ENCODE measurements around the gene OLA1.

OLA1 gene

GRCh38 chr2:174076975-174077374, 171.4 kb downstream of the OLA1 start:
- H3K9ac ChIP-seq (ENCODE audit: low read length): no peak overlapping the region
- H3K9me2 ChIP-seq (replicated peaks; ENCODE audit: insufficient read depth, low read length): no peaks in the 10 kb centered on the region
- H3K27ac ChIP-seq (ENCODE audit: low read depth, low read length): no peak overlapping the region

DNA sequence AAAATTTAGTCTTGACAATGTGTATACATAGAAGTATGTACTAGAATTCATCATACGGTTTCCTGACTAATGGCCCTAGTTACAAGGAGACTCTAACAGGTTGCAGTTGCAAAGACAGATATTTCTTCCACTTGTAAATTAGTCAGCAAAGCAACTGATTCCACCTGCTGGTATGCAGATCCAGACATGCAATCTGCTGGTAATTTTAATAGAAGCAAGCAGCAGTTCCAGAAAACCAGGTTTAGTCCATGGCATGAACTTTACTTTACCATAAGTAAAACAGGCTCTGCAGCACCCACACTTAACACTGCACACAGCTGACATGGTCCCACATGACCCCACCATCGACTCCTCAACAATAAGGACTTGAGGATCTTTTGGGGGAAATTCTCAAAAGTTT, 172.3 kb downstream of the OLA1 start:
- no peak overlapping the region for H3K9ac ChIP-seq (ENCODE audit: low read length)
- no peak overlapping the region for H3K27ac ChIP-seq (ENCODE audit: low read depth, low read length)
- 0 out of 2 replicates have a peak, but pooled peaks cover 7% of the 10 kb centered on the region for H3F3A ChIP-seq (ENCODE audit: insufficient read depth)
- no peaks in the 10 kb centered on the region for H3K9me3 ChIP-seq (ENCODE audit: insufficient read depth, low read length)
- no peaks in the 10 kb centered on the region for H3K79me2 ChIP-seq (ENCODE audit: insufficient read depth, low read length)
- no peak for TF ChIP-seq EZH2phosphoT487 (conservative IDR thresholded peaks at IDR 0.05; ENCODE audit: low read length)
- no peaks in the 10 kb centered on the region for H3K27me3 ChIP-seq (ENCODE audit: low read length)
- H3K4me2 ChIP-seq (ENCODE audit: low read depth, low read length, poor library complexity, severe bottlenecking): no peak overlapping the region
- H3K9me2 ChIP-seq (replicated peaks; ENCODE audit: insufficient read depth, low read length): no peaks in the 10 kb centered on the region
- no peak overlapping the region for H3K4me3 ChIP-seq (ENCODE audit: insufficient read depth, low read length, poor library complexity, severe bottlenecking)
- 0 out of 2 replicates have a peak, but pooled peaks cover 4% of the 10 kb centered on the region for H4K20me1 ChIP-seq (ENCODE audit: low read depth, low read length)
- H2AFZ ChIP-seq (ENCODE audit: low read depth, low read length, severe bottlenecking): no peak overlapping the region
- H3K36me3 ChIP-seq (ENCODE audit: low read length): peaks cover 8% of the 10 kb centered on the region; the same call in 1 of the 2 replicates

More at GRCh38 chr2:174076975-174077374, 171.4 kb downstream of the OLA1 start:
- no peaks in the 10 kb centered on the region for H3K9me3 ChIP-seq (ENCODE audit: insufficient read depth, low read length)
- H3K36me3 ChIP-seq (ENCODE audit: low read length): peaks cover 8% of the 10 kb centered on the region; the same call in 1 of the 2 replicates
- H3K4me3 ChIP-seq (ENCODE audit: insufficient read depth, low read length, poor library complexity, severe bottlenecking): no peak overlapping the region
- TF ChIP-seq CTCF (IDR thresholded peaks at IDR 0.05; ENCODE audit: insufficient read depth, low read length, poor library complexity, severe bottlenecking): no peak
- TF ChIP-seq EZH2phosphoT487 (conservative IDR thresholded peaks at IDR 0.05; ENCODE audit: low read length): no peak
- H4K20me1 ChIP-seq (ENCODE audit: low read depth, low read length): 0 out of 2 replicates have a peak, but pooled peaks cover 4% of the 10 kb centered on the region
- H3K4me2 ChIP-seq (ENCODE audit: low read depth, low read length, poor library complexity, severe bottlenecking): no peak overlapping the region
- H3K79me2 ChIP-seq (ENCODE audit: insufficient read depth, low read length): no peaks in the 10 kb centered on the region
- 0 out of 2 replicates have a peak, but pooled peaks cover 7% of the 10 kb centered on the region for H3F3A ChIP-seq (ENCODE audit: insufficient read depth)
- H3K27me3 ChIP-seq (ENCODE audit: low read length): no peaks in the 10 kb centered on the region
- H2AFZ ChIP-seq (ENCODE audit: low read depth, low read length, severe bottlenecking): no peak overlapping the region

- H3K27ac ChIP-seq (ENCODE audit: low read depth, low read length): no peak overlapping the region
- H3K27me3 ChIP-seq (ENCODE audit: low read length): no peaks in the 10 kb centered on the region
- no peaks in the 10 kb centered on the region for H3K9me2 ChIP-seq (replicated peaks; ENCODE audit: insufficient read depth, low read length)
- H3K36me3 ChIP-seq (ENCODE audit: low read length): peaks cover 8% of the 10 kb centered on the region; the same call in 1 of the 2 replicates
- no peak overlapping the region for H3K4me2 ChIP-seq (ENCODE audit: low read depth, low read length, poor library complexity, severe bottlenecking)
- TF ChIP-seq EZH2phosphoT487 (conservative IDR thresholded peaks at IDR 0.05; ENCODE audit: low read length): no peak
- TF ChIP-seq CTCF (IDR thresholded peaks at IDR 0.05; ENCODE audit: insufficient read depth, low read length, poor library complexity, severe bottlenecking): no peak
- H3K79me2 ChIP-seq (ENCODE audit: insufficient read depth, low read length): no peaks in the 10 kb centered on the region
- 0 out of 2 replicates have a peak, but pooled peaks cover 4% of the 10 kb centered on the region for H4K20me1 ChIP-seq (ENCODE audit: low read depth, low read length)
- H3K9ac ChIP-seq (ENCODE audit: low read length): no peak overlapping the region
- 0 out of 2 replicates have a peak, but pooled peaks cover 7% of the 10 kb centered on the region for H3F3A ChIP-seq (ENCODE audit: insufficient read depth)
- H3K9me3 ChIP-seq (ENCODE audit: insufficient read depth, low read length): no peaks in the 10 kb centered on the region
- H2AFZ ChIP-seq (ENCODE audit: low read depth, low read length, severe bottlenecking): no peak overlapping the region
- H3K4me3 ChIP-seq (ENCODE audit: insufficient read depth, low read length, poor library complexity, severe bottlenecking): no peak overlapping the region
These were observed 173.5 kb downstream of the OLA1 start for GRCh38 chr2:174074831-174075230.

- Histone ChIP-seq H3K9me3 (ENCODE audit: insufficient read depth, low read length) (no peaks in the 10 kb centered on the region), H3K4me3 (ENCODE audit: insufficient read depth, low read length, poor library complexity, severe bottlenecking) (no peak overlapping the region), H3K9me2 (replicated peaks; ENCODE audit: insufficient read depth, low read length) (no peaks in the 10 kb centered on the region), H3K79me2 (ENCODE audit: insufficient read depth, low read length) (no peaks in the 10 kb centered on the region), H3K4me2 (ENCODE audit: low read depth, low read length, poor library complexity, severe bottlenecking) (no peak overlapping the region), H3K27ac (ENCODE audit: low read depth, low read length) (no peak overlapping the region), H3F3A (ENCODE audit: insufficient read depth) (no peaks in the 10 kb centered on the region), H2AFZ (ENCODE audit: low read depth, low read length, severe bottlenecking) (no peak overlapping the region), H3K9ac (ENCODE audit: low read length) (no peak overlapping the region), H4K20me1 (ENCODE audit: low read depth, low read length) (0 out of 2 replicates have a peak, but pooled peaks cover 4% of the 10 kb centered on the region), H3K27me3 (ENCODE audit: low read length) (no peaks in the 10 kb centered on the region), H3K36me3 (ENCODE audit: low read length) (0 out of 2 replicates have a peak, but pooled peaks cover 2% of the 10 kb centered on the region)
- TF ChIP-seq CTCF (IDR thresholded peaks at IDR 0.05; ENCODE audit: insufficient read depth, low read length, poor library complexity, severe bottlenecking): no peak
- no peak for TF ChIP-seq EZH2phosphoT487 (conservative IDR thresholded peaks at IDR 0.05; ENCODE audit: low read length)
These were observed 175.5 kb downstream of the OLA1 start for GRCh38 chr2:174072857-174073256.
